ENCODE results near the gene RPL22.

The RPL22 gene

DNA sequence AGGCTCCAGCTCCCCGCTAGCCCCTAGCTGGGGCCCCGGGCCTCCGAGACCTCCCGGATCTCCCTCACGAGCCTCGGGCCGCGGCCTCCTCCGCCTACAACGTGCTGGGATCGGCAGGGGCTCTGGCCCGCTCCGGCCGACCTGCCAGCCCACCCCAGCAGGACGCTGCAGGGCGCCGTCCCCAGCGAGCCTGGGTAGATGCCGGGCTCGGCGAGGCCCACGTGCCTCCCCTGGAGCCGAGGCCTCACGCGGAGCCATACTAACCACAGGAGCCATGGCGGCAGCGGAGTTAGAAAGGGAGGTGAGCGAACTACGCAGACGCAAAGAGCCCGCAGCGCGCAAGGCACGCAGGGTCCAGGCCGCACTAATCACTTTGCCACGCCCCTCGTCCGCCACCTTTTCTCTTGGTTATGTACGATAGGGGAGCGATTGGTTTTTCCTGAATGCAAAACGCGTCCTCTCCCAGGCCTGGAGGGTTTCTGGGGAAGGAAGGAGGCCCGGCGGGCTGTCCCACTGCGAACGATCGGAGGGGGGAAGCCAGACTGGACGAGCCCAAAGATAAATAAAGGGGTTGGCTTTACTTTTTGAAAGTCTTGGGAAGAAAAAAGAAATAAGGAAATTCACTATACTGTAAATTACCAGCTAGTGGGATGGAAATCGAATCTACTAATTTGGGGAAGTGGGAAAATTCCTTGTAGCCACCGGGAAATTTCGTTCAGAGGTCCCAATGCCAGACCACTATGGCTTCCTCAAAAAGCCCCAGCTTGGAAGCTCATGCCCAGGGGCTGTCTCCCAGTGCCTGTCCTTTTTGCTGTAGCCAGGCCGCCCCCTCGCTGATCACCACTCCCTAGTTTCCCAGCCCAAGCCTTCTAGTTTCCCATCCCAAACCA is at the start of gene RPL22:
TSS of gene RPL22 (minus strand) at position 298 of the 890 bp plus-strand sequence. CDS start at position 276, 22 bp downstream.
- DNase-seq (ENCODE audit: low spot score): peak; percentile 99

GRCh38 chr1:6248161-6248776 is 48.9 kb upstream of the RPL22 start:
- DNase-seq (ENCODE audit: low spot score): no peak

GRCh38 chr1:6247651-6248050 is 48.3 kb upstream of the RPL22 start:
- no peak for DNase-seq (ENCODE audit: low spot score)

DNA sequence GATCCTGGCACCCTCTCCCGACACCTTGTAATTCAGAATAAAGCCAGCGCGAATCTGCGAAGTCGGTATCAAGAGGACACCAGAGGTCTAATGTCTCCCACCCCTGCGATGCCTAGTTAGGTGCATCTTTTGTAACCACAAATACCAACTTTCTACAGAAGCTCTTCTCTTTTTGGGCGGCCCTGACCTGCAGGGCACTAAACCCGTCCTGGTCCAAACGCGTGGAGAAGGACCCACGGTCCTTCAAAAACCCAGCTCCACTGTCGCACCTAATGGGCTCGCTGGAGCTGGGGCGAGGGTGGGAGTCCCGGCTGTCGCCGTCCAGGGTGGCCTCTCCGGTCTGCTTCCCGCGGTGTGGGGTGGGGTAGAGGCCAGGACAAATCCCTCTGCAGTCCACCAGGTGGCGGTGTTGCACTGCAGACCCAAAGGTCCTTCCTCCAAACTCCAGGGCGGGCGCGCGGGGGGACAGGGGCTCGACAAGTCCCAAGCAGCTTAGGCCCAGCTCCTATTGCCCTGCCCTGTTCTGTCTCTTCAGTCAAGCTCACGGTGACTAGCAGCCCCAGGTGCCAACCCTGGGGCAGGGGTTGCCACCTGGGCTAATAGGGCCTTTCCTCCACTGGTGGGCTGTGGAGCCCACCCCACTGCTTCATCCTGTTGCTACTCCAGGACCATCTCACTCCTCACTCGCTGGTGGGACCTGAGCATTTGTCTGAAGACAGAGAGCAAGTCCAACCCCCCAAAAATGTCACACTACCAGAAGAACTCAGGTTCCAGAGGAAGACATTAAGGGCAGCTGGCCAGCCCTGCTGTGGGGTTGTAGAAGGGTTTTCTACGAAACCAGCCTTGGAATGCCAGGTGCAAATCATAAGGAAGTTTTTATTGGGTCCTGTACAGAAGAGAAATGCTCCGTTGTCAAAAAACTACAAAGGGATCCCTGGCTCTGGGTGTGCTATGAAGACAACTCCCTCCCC is 47.4 kb upstream of the RPL22 start:
- peak; percentile 69 for DNase-seq (ENCODE audit: low spot score)

DNA sequence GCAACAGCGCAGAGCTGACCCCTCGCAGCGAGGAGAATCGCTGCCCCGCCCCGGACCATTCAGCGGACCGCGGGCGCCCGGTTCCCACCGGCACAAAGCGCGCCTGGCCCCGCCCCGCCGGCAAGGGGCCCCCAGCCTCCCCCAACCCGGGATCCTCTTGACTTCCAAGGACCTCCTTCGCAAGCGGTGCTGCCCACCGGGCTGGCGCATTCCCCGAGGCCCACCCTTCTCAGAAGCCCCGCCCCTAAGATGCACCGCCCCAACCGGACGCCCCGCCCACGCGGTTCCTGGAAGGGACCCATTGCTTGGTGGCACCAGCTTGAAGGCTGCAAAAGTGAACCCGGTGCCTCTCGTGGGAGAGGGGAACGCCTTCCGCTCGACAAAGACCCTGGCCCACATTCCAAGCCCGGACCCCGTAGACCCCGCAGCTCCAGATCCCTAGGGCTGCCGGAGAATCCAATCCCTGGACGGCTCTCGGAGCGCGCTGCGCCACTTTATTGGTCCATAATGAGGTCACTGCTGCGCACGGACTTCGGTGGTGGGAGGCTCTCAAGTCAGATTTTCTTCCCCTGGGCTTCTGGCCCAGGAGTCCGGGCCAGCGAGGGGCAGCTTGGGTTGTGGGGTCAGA is 46.6 kb upstream of the RPL22 start:
- DNase-seq (ENCODE audit: low spot score): no peak

DNA sequence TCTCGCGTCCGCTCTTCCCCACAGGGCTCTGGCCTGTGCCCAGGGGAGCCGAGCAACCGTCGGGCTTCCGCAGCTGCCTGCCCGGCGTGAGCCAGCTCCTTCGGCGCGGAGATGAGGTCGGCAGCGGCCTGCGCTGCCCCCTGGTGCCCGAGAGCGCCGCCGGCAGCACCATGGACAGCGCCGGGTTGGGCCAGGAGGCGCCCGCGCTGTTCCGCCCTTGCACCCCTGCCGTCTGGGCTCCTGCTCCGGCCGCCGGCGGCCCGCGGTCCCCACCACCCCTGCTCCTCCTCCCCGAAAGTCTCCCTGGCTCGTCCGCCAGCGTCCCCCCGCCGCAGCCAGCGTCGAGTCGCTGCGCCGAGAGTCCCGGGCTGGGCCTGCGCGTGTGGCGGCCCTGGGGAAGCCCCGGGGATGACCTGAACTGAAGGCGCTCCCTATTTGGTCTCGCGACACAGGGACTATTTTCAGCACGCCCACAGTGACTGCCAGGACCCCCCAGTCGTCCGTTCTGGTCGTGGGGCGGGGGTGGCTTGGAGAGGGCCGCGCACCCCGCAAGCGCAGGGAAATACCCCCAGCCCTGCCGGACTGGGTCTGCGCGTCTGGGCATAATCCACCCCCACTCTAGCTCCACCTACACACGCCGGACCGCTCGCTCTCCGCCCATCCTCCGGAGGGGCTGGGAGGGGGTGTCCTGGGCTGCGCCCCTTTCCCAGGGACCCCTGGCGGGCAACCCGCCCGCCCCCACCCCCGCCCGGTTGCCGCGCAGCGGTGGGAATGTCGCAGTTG is 45.9 kb upstream of the RPL22 start:
- peak; percentile 83 for DNase-seq (ENCODE audit: low spot score)

DNA sequence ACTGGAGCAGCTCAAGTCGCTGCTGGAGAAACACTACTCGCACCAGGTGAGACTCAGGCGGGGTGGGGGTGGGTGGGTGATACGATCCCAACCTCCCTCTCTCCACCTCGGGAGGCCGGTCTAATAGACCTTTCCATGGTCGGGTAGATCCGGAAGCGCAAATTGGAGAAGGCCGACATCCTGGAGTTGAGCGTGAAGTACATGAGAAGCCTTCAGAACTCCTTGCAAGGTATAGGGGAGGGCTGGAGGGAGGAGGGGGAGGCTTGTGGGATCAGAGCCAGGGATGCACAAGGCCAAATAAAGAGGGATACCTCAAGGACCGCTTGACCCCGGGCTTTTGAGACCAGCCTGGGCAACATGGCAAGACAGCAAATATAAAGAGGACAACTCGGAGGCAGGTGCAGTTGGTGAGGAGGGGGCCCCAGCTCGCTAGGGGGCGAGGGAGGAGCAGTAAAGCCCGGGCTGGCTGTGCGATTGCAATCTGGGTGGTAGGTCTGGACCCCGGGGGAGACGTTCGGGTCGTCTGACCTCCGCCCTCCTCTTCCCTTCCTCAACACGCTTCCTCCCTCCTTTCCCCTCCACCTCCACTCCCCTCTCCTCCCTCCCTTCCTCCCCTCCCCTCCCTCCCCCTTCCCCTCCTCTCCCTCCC is 45.1 kb upstream of the RPL22 start:
- no peak for DNase-seq (ENCODE audit: low spot score)

- no peak for DNase-seq (ENCODE audit: low spot score)
Measured at GRCh38 chr1:6243993-6244392, 44.6 kb upstream of the RPL22 start, which contains the start of gene HES3. Gene HES3 (plus strand): TSS chr1:6244179. CDS start chr1:6244366, 187 bp downstream.

- no peak for DNase-seq (ENCODE audit: low spot score)
Measured at GRCh38 chr1:6243053-6243834, 43.8 kb upstream of the RPL22 start.

DNA sequence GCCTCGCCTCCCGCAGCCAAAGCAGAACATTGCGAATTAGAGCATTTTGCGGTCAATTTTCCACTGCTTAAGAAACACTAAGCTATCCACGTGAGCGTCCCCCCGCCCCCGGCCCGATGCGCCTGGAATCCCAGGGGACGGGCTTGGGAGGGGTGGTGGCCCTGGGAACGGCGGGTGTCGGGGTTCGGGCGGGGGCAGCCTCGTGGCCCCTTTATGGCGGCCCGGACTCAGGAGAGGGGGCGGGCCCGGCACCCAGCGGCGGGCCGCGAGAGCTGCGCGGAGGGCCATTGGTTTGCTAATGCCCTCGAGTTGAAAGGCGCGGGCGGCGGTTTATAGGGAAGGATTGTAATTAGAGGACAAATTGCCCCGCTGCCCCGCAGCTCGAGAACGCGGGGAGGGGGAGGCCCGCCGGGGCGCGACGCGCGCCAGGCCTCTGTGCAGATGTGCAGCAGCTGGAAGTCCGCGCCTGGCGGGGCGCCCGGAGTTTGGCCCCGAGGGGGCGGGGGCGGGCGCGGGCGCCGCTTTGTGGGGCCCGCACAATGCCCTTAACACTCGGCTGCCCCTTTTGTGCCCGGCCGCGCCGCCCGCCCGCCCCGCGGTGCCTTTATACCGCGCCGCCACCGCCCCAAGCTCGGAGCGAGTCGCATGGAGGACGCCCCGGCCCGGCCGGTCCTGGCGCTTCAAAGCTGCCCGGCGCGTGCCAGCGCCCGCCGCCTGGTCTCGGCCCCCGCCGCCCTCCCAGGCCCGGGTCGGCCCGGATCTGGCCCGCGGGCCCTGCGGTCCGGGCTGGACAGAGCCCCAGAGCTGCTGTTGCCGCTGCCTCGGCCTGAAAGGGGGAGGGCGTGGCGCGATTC is 42.7 kb upstream of the RPL22 start:
- DNase-seq (ENCODE audit: low spot score): no peak

GRCh38 chr1:6241107-6241886 is 41.9 kb upstream of the RPL22 start:
- DNase-seq (ENCODE audit: low spot score): no peak

- no peak for DNase-seq (ENCODE audit: low spot score)
Measured at GRCh38 chr1:6239950-6240768, 40.8 kb upstream of the RPL22 start.

- DNase-seq (ENCODE audit: low spot score): no peak
Measured at GRCh38 chr1:6239213-6239752, 39.9 kb upstream of the RPL22 start.

- DNase-seq (ENCODE audit: low spot score): no peak
Measured at GRCh38 chr1:6237093-6237492, 37.7 kb upstream of the RPL22 start.

GRCh38 chr1:6235296-6235677 is 35.9 kb upstream of the RPL22 start:
- no peak for DNase-seq (ENCODE audit: low spot score)

DNA sequence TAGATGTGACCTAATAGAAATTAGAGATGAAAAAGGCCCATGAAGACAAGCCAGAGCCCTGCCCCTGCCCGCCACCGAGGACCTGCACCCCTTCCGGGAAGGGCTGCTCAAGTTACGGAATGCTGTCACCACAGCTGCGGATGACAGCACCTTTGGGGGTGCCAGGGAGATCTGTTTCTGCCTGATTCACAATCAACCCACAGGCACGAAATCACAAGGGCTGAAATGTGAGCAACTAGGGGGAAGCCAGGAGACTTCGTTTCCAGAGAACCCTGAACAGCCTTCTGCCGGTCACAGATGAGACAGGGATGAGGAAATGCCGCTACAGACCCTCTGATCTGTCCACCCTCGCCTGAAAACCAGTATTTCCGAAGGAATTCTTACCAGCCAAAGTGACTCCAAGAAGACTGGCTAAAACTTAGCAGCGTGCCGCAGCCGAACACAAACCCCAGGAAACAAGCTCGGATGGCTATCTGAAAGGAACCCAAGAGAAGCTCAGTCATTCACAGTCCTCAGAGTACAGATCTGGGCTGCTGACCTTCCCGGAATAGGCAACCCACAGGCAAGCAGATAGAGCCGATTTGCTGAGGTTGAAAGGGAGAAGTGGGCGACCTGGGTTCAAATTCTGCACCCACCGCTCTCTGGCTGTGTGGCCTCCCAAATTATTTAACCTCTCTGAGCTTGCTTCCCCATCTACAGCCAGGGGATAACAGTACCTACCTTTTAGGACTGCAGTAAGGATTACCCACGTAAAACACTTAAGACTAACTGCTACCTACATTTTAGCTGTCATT is 35.3 kb upstream of the RPL22 start:
- DNase-seq (ENCODE audit: low spot score): no peak
